Placental pericyte (primary cell): ENCODE measurements around the gene DRICH1. TPM values are rescaled to one million over a fixed set of nuclear protein-coding genes. Genes with fewer than 3 reads are reported as not detected.

Source experiments
- small RNA-seq: library from RNA; depleted of rRNA; stranded (forward); fragments of <200 nt; gene quantifications from one replicate; pipeline ENCODE3, GENCODE V24; 2012; ENCODE audit warnings: low replicate concordance
- total RNA-seq: library from RNA; depleted of rRNA; stranded (reverse); fragments of >200 nt; gene quantifications from 2 replicates; pipeline ENCODE4 v1.2.3, GENCODE V29; 2012

DRICH1 gene
- total RNA-seq, result not detected in 2 replicates

GRCh38 chr22:23632178-23632577 is at the start of gene DRICH1:
TSS of gene DRICH1 (minus strand) at chr22:23632321. CDS start at chr22:23632023, 298 bp downstream.

GRCh38 chr22:23579870-23580575 is 52.1 kb downstream of the DRICH1 start, which contains the start of gene IGLL1:
TSS of gene IGLL1 (minus strand) at chr22:23580290. CDS start at chr22:23580190, 100 bp downstream.

Small RNA genes lying within 50 kb of the gene (small RNA-seq; reads per million reads assigned to genes)
- not detected for gene AP000346.3

Other genes with a start within 250 kb of the DRICH1 start
- gene IGLL1, start 52.0 kb downstream of the DRICH1 start, total RNA-seq, result not detected in 2 replicates
- gene RGL4, start 58.7 kb upstream of the DRICH1 start, total RNA-seq, result not detected in 2 replicates
- 7.4 and 12.3 TPM in 2 replicates for gene ZNF70, start 118.8 kb upstream of the DRICH1 start, total RNA-seq
- not detected in 2 replicates for gene VPREB3, start 122.1 kb upstream of the DRICH1 start, total RNA-seq
- 0.44 and 0.86 TPM in 2 replicates for gene C22orf15, start 130.7 kb upstream of the DRICH1 start, total RNA-seq
- 2.2 and 3.1 TPM in 2 replicates for gene CHCHD10, start 135.7 kb upstream of the DRICH1 start, total RNA-seq
- gene MMP11, start 140.5 kb upstream of the DRICH1 start, total RNA-seq, result 32.8 and 35.7 TPM in 2 replicates
- gene SMARCB1, start 154.6 kb upstream of the DRICH1 start, total RNA-seq, result 94.8 and 101 TPM in 2 replicates
- gene DERL3, start 206.7 kb upstream of the DRICH1 start, total RNA-seq, result 0.43 and 9.0 TPM in 2 replicates
- 11.4 and 15.9 TPM in 2 replicates for gene SLC2A11, start 225.6 kb upstream of the DRICH1 start, total RNA-seq